ENCODE measurements around the gene IDI2.
"Not testable (repeated sequence)": the region's sequence is repeated elsewhere in the genome, so short reads cannot be mapped to it uniquely, and the experiment has no call there.

The IDI2 gene

GRCh38 chr10:1011696-1012095, 14.0 kb downstream of the IDI2 start:
- H3K9me3 ChIP-seq (ENCODE audit: insufficient read depth, low read depth, low read length): no peaks in the 10 kb centered on the region
- no peaks in the 10 kb centered on the region for H3K79me1 ChIP-seq (ENCODE audit: low read length)
- no peak overlapping the region for H3K4ac ChIP-seq (ENCODE audit: low read depth, low read length)
- H3K14ac ChIP-seq (ENCODE audit: low read length): no peak overlapping the region
- H3K9ac ChIP-seq (ENCODE audit: low read length): no peak overlapping the region
- no peak overlapping the region for H2BK12ac ChIP-seq (ENCODE audit: low read length)
- H4K91ac ChIP-seq (ENCODE audit: low read depth, low read length): no peak overlapping the region
- H3K4me2 ChIP-seq (ENCODE audit: low read length): no peak overlapping the region
- H3K27ac ChIP-seq (ENCODE audit: low read depth, low read length): no peak overlapping the region
- DNase-seq: no peak
- H4K8ac ChIP-seq (ENCODE audit: low read depth, low read length): no peak overlapping the region
- H2BK120ac ChIP-seq (ENCODE audit: insufficient read depth, low read length, poor library complexity): no peak overlapping the region
- no peak overlapping the region for H2BK5ac ChIP-seq (ENCODE audit: low read depth, low read length, poor library complexity)
- WGBS (ENCODE audit: extremely low coverage, insufficient coverage, insufficient read length): no CpG with 5 or more reads among the region's 16 CpGs
- H3K4me3 ChIP-seq (ENCODE audit: low read depth, low read length): no peak overlapping the region
- no peak overlapping the region for H3K18ac ChIP-seq (ENCODE audit: low read length)
- no peak overlapping the region for H2AFZ ChIP-seq (ENCODE audit: insufficient read depth, low read length, poor library complexity)
- no peaks in the 10 kb centered on the region for H3K79me2 ChIP-seq (ENCODE audit: control insufficient read depth, insufficient read depth, low read length, poor library complexity)
- H2AK5ac ChIP-seq (ENCODE audit: low read length): no peak overlapping the region
- no peak overlapping the region for H3K23ac ChIP-seq (ENCODE audit: low read length)
- H3K4me1 ChIP-seq (ENCODE audit: control insufficient read depth in 1 of 2, insufficient read depth in 2 of 2, low read length in 2 of 2): no peaks in the 10 kb centered on the region
- H3K36me3 ChIP-seq (ENCODE audit: control insufficient read depth in 1 of 2, insufficient read depth in 2 of 2, low read length in 2 of 2): peaks cover 67 to 77% of the 10 kb centered on the region in 2 experiments
- no peaks in the 10 kb centered on the region for H3K27me3 ChIP-seq (ENCODE audit: insufficient read depth, low read length)
- no peak overlapping the region for H4K12ac ChIP-seq (ENCODE audit: low read depth, low read length)

- no peak overlapping the region for H4K91ac ChIP-seq (ENCODE audit: low read depth, low read length)
- no peak overlapping the region for H4K12ac ChIP-seq (ENCODE audit: low read depth, low read length)
- H3K4ac ChIP-seq (ENCODE audit: low read depth, low read length): no peak overlapping the region
- DNase-seq: no peak
- no peak overlapping the region for H3K4me3 ChIP-seq (ENCODE audit: low read depth, low read length)
- no peaks in the 10 kb centered on the region for H3K27me3 ChIP-seq (ENCODE audit: insufficient read depth, low read length)
- H3K18ac ChIP-seq (ENCODE audit: low read length): no peak overlapping the region
- no peaks in the 10 kb centered on the region for H3K79me1 ChIP-seq (ENCODE audit: low read length)
- no peak overlapping the region for H2BK120ac ChIP-seq (ENCODE audit: insufficient read depth, low read length, poor library complexity)
- no peak overlapping the region for H3K4me2 ChIP-seq (ENCODE audit: low read length)
- H3K14ac ChIP-seq (ENCODE audit: low read length): no peak overlapping the region
- H2BK12ac ChIP-seq (ENCODE audit: low read length): no peak overlapping the region
- H2AFZ ChIP-seq (ENCODE audit: insufficient read depth, low read length, poor library complexity): no peak overlapping the region
- H3K27ac ChIP-seq (ENCODE audit: low read depth, low read length): no peak overlapping the region
- H2AK5ac ChIP-seq (ENCODE audit: low read length): no peak overlapping the region
- no peak overlapping the region for H3K23ac ChIP-seq (ENCODE audit: low read length)
- no peaks in the 10 kb centered on the region for H3K4me1 ChIP-seq (ENCODE audit: control insufficient read depth in 1 of 2, insufficient read depth in 2 of 2, low read length in 2 of 2)
- no peaks in the 10 kb centered on the region for H3K9me3 ChIP-seq (ENCODE audit: insufficient read depth, low read depth, low read length)
- no peak overlapping the region for H3K9ac ChIP-seq (ENCODE audit: low read length)
- no peaks in the 10 kb centered on the region for H3K79me2 ChIP-seq (ENCODE audit: control insufficient read depth, insufficient read depth, low read length, poor library complexity)
- no peak overlapping the region for H4K8ac ChIP-seq (ENCODE audit: low read depth, low read length)
- WGBS (ENCODE audit: extremely low coverage, insufficient coverage, insufficient read length): no CpG with 5 or more reads among the region's 7 CpGs
- no peak overlapping the region for H2BK5ac ChIP-seq (ENCODE audit: low read depth, low read length, poor library complexity)
- H3K36me3 ChIP-seq (ENCODE audit: control insufficient read depth in 1 of 2, insufficient read depth in 2 of 2, low read length in 2 of 2): peaks cover 68 to 79% of the 10 kb centered on the region in 2 experiments
These were observed 15.0 kb downstream of the IDI2 start for GRCh38 chr10:1010703-1011102.

- H3K4ac ChIP-seq (ENCODE audit: low read depth, low read length); H2AFZ ChIP-seq (ENCODE audit: insufficient read depth, low read length, poor library complexity); H4K91ac ChIP-seq (ENCODE audit: low read depth, low read length); DNase-seq; H2BK120ac ChIP-seq (ENCODE audit: insufficient read depth, low read length, poor library complexity); H4K12ac ChIP-seq (ENCODE audit: low read depth, low read length); H3K27ac ChIP-seq (ENCODE audit: low read depth, low read length); H3K27me3 ChIP-seq (ENCODE audit: insufficient read depth, low read length); H3K18ac ChIP-seq (ENCODE audit: low read length); H2BK5ac ChIP-seq (ENCODE audit: low read depth, low read length, poor library complexity); H4K8ac ChIP-seq (ENCODE audit: low read depth, low read length); H3K9me3 ChIP-seq (ENCODE audit: insufficient read depth, low read depth, low read length); H2BK12ac ChIP-seq (ENCODE audit: low read length); H3K4me2 ChIP-seq (ENCODE audit: low read length); H2AK5ac ChIP-seq (ENCODE audit: low read length); H3K4me3 ChIP-seq (ENCODE audit: low read depth, low read length); H3K9ac ChIP-seq (ENCODE audit: low read length); H3K79me2 ChIP-seq (ENCODE audit: control insufficient read depth, insufficient read depth, low read length, poor library complexity); H3K23ac ChIP-seq (ENCODE audit: low read length); H3K4me1 ChIP-seq (ENCODE audit: control insufficient read depth in 1 of 2, insufficient read depth in 2 of 2, low read length in 2 of 2); H3K14ac ChIP-seq (ENCODE audit: low read length); H3K79me1 ChIP-seq (ENCODE audit: low read length): not testable (repeated sequence)
- H3K36me3 ChIP-seq (ENCODE audit: control insufficient read depth in 1 of 2, insufficient read depth in 2 of 2, low read length in 2 of 2): peaks cover 67 to 78% of the 10 kb centered on the region in 2 experiments
- WGBS (ENCODE audit: extremely low coverage, insufficient coverage, insufficient read length): no CpG with 5 or more reads among the region's 8 CpGs
These were observed 15.7 kb downstream of the IDI2 start for GRCh38 chr10:1009947-1010346.

- Histone ChIP-seq H2BK120ac (ENCODE audit: insufficient read depth, low read length, poor library complexity) (no peak overlapping the region), H3K14ac (ENCODE audit: low read length) (no peak overlapping the region), H3K18ac (ENCODE audit: low read length) (no peak overlapping the region), H3K9me3 (ENCODE audit: insufficient read depth, low read depth, low read length) (no peaks in the 10 kb centered on the region), H3K36me3 (ENCODE audit: control insufficient read depth in 1 of 2, insufficient read depth in 2 of 2, low read length in 2 of 2) (peaks cover 69 to 79% of the 10 kb centered on the region in 2 experiments), H3K27ac (ENCODE audit: low read depth, low read length) (no peak overlapping the region), H3K23ac (ENCODE audit: low read length) (no peak overlapping the region), H3K79me1 (ENCODE audit: low read length) (no peaks in the 10 kb centered on the region), H3K79me2 (ENCODE audit: control insufficient read depth, insufficient read depth, low read length, poor library complexity) (no peaks in the 10 kb centered on the region), H4K12ac (ENCODE audit: low read depth, low read length) (no peak overlapping the region), H2AK5ac (ENCODE audit: low read length) (no peak overlapping the region), H3K4ac (ENCODE audit: low read depth, low read length) (no peak overlapping the region), H3K27me3 (ENCODE audit: insufficient read depth, low read length) (no peaks in the 10 kb centered on the region), H3K9ac (ENCODE audit: low read length) (no peak overlapping the region), H3K4me3 (ENCODE audit: low read depth, low read length) (no peak overlapping the region), H2BK12ac (ENCODE audit: low read length) (no peak overlapping the region), H3K4me2 (ENCODE audit: low read length) (no peak overlapping the region), H4K91ac (ENCODE audit: low read depth, low read length) (no peak overlapping the region), H2BK5ac (ENCODE audit: low read depth, low read length, poor library complexity) (no peak overlapping the region), H3K4me1 (ENCODE audit: control insufficient read depth in 1 of 2, insufficient read depth in 2 of 2, low read length in 2 of 2) (no peaks in the 10 kb centered on the region), H4K8ac (ENCODE audit: low read depth, low read length) (no peak overlapping the region), H2AFZ (ENCODE audit: insufficient read depth, low read length, poor library complexity) (no peak overlapping the region)
- no peak for DNase-seq
- no CpG with 5 or more reads among the region's 9 CpGs for WGBS (ENCODE audit: extremely low coverage, insufficient coverage, insufficient read length)
These were observed 16.6 kb downstream of the IDI2 start for GRCh38 chr10:1009071-1009494.

All from trophoblast cell (in vitro differentiated cells and primary cell).